ENCODE data around the gene PHRF1.

DNA sequence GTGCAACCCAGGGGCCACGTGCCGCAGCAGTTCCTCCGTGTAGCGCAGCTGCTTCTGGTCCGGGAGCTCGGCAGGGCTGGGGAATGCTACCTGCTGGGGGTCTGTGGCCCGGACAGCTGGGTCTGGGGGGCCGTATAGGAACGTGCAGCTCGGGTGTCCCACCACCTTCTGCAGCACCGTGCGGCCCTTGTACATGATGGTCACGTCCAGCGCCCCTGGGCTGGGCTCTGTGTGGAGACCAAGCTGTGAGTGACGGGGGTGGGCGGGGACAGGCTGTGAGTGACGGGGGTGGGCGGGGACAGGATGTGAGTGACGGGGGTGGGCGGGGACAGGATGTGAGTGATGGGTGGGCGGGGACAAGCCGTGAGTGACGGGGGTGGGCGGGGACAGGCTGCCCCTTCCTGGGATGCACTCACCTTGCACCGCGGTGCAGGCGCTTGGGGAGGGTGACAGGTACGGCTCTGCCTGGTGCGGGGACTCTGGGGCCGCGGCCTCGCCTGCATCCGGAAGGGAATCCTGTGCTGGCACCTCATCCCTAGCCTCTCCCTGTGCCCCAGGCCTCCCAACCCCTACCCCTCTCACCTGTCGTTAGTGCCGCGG, 37.2 kb downstream of the PHRF1 start:
- no peak for TF ChIP-seq POLR2A (IDR thresholded peaks at IDR 0.05)
- TF ChIP-seq, protein P1, sequence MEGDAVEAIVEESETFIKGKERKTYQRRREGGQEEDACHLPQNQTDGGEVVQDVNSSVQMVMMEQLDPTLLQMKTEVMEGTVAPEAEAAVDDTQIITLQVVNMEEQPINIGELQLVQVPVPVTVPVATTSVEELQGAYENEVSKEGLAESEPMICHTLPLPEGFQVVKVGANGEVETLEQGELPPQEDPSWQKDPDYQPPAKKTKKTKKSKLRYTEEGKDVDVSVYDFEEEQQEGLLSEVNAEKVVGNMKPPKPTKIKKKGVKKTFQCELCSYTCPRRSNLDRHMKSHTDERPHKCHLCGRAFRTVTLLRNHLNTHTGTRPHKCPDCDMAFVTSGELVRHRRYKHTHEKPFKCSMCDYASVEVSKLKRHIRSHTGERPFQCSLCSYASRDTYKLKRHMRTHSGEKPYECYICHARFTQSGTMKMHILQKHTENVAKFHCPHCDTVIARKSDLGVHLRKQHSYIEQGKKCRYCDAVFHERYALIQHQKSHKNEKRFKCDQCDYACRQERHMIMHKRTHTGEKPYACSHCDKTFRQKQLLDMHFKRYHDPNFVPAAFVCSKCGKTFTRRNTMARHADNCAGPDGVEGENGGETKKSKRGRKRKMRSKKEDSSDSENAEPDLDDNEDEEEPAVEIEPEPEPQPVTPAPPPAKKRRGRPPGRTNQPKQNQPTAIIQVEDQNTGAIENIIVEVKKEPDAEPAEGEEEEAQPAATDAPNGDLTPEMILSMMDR (IDR thresholded peaks at IDR 0.05): no peak
